H9 (cell line): ENCODE results near the gene CTNNA1. TPM values are rescaled to one million over a fixed set of nuclear protein-coding genes. Genes with fewer than 3 reads are reported as not detected.

Experiments used
- DNase-seq: peaks from one replicate; pipeline ENCODE4 v3.0.0-alpha.2; 2017
- H2AFZ ChIP-seq: one replicate; pipeline ENCODE4 v1.6.1; 2013; ENCODE audit warnings: mild to moderate bottlenecking, low read length, control low read depth, moderate library complexity
- H2AK5ac ChIP-seq: 2 replicates; pipeline ENCODE4 v1.6.1; 2013; ENCODE audit warnings: low read length, control low read depth, mixed read lengths; ENCODE audit not compliant: insufficient read length
- H2BK120ac ChIP-seq: one replicate; pipeline ENCODE4 v1.6.1; 2013; ENCODE audit warnings: low read depth, mild to moderate bottlenecking, low read length, control low read depth, inconsistent platforms; ENCODE audit not compliant: poor library complexity, severe bottlenecking
- H2BK12ac ChIP-seq: 2 replicates; pipeline ENCODE4 v1.6.1; 2013; ENCODE audit warnings: low read length, control low read depth, mixed read lengths, low read depth; ENCODE audit not compliant: insufficient read length
- H2BK15ac ChIP-seq: 2 replicates; pipeline ENCODE4 v1.6.1; 2013; ENCODE audit warnings: low read depth, low read length, control low read depth
- H2BK20ac ChIP-seq: one replicate; pipeline ENCODE4 v1.6.1; 2013; ENCODE audit warnings: low read depth, mild to moderate bottlenecking, low read length, control low read depth, inconsistent platforms; ENCODE audit not compliant: poor library complexity, severe bottlenecking
- H2BK5ac ChIP-seq: 2 replicates; pipeline ENCODE4 v1.6.1; 2013; ENCODE audit warnings: low read length, control low read depth, mixed read lengths; ENCODE audit not compliant: insufficient read length
- H3K14ac ChIP-seq: 2 replicates; pipeline ENCODE4 v1.6.1; 2013; ENCODE audit warnings: low read length, control low read depth; ENCODE audit not compliant: insufficient read depth
- H3K18ac ChIP-seq: 2 replicates; pipeline ENCODE4 v1.6.1; 2013; ENCODE audit warnings: low read depth, mild to moderate bottlenecking, mixed read lengths, low read length, control low read depth; ENCODE audit not compliant: insufficient read length
- H3K23ac ChIP-seq: 2 replicates; pipeline ENCODE4 v1.6.1; 2013; ENCODE audit warnings: low read length, control low read depth, mixed read lengths, low read depth; ENCODE audit not compliant: insufficient read length
- H3K23me2 ChIP-seq: 2 replicates; pipeline ENCODE4 v1.6.1; 2013; ENCODE audit warnings: low read depth, mild to moderate bottlenecking, mixed read lengths, low read length, control low read depth; ENCODE audit not compliant: insufficient read length, poor library complexity, severe bottlenecking
- H3K27ac ChIP-seq: 2 replicates; pipeline ENCODE4 v1.5.1; 2013; ENCODE audit warnings: low read length, control low read depth, mixed read lengths, low read depth; ENCODE audit not compliant: insufficient read length
- H3K27me3 ChIP-seq: 2 replicates; pipeline ENCODE4 v1.6.1; 2013; ENCODE audit warnings: low read length, control low read depth, inconsistent platforms; ENCODE audit not compliant: insufficient read depth
- H3K4ac ChIP-seq: 2 replicates; pipeline ENCODE4 v1.6.1; 2013; ENCODE audit warnings: low read depth, mild to moderate bottlenecking, control low read depth, inconsistent platforms, low read length, moderate library complexity
- H3K4me1 ChIP-seq: 2 replicates; pipeline ENCODE4 v1.6.1; 2013; ENCODE audit warnings: low read length, control low read depth, inconsistent platforms; ENCODE audit not compliant: insufficient read depth
- H3K4me2 ChIP-seq: 2 replicates; pipeline ENCODE4 v1.6.1; 2013; ENCODE audit warnings: low read length, control low read depth, mixed read lengths; ENCODE audit not compliant: insufficient read length, insufficient read depth
- H3K56ac ChIP-seq: 2 replicates; pipeline ENCODE4 v1.6.1; 2013; ENCODE audit warnings: low read depth, mild to moderate bottlenecking, mixed read lengths, low read length, control low read depth; ENCODE audit not compliant: insufficient read length
- H3K79me1 ChIP-seq: 2 replicates; pipeline ENCODE4 v1.6.1; 2013; ENCODE audit warnings: low read depth, mild to moderate bottlenecking, moderate library complexity, low read length, control low read depth, inconsistent platforms; ENCODE audit not compliant: insufficient read depth, poor library complexity, severe bottlenecking
- H3K79me2 ChIP-seq: 2 replicates; pipeline ENCODE4 v1.6.1; 2013; ENCODE audit warnings: low read length, control low read depth, inconsistent platforms; ENCODE audit not compliant: insufficient read depth
- H3K9ac ChIP-seq: 2 replicates; pipeline ENCODE4 v1.6.1; 2013; ENCODE audit warnings: low read length, control low read depth, mixed read lengths; ENCODE audit not compliant: insufficient read length; ENCODE audit errors: extremely low read depth
- H3K9me3 ChIP-seq: one replicate; pipeline ENCODE4 v1.6.1; 2013; ENCODE audit warnings: low read depth, low read length, inconsistent platforms; ENCODE audit not compliant: control insufficient read depth
- H3T11ph ChIP-seq: one replicate; pipeline ENCODE4 v1.6.1; 2013; ENCODE audit warnings: mild to moderate bottlenecking, low read length, control low read depth, inconsistent platforms
- H4K20me1 ChIP-seq: one replicate; pipeline ENCODE4 v1.6.1; 2013; ENCODE audit not compliant: control insufficient read depth, insufficient read length, insufficient read depth
- H4K5ac ChIP-seq: 2 replicates; pipeline ENCODE4 v1.6.1; 2013; ENCODE audit warnings: low read depth, mild to moderate bottlenecking, mixed read lengths, low read length, control low read depth; ENCODE audit not compliant: insufficient read length
- H4K8ac ChIP-seq: replicated peaks from 2 replicates; pipeline ENCODE4 v1.6.1; 2013; ENCODE audit warnings: low read length, control low read depth, mixed read lengths, low read depth; ENCODE audit not compliant: insufficient read length
- H4K91ac ChIP-seq: 2 replicates; pipeline ENCODE4 v1.6.1; 2013; ENCODE audit warnings: low read depth, mild to moderate bottlenecking, moderate library complexity, mixed read lengths, low read length, control low read depth; ENCODE audit not compliant: insufficient read length
- H3K27ac Mint-ChIP-seq, 3 experiments: 2 replicates in 2 of 3; 3 replicates in 1 of 3; pipeline ENCODE4 v1.8.0; 2020 to 2021; ENCODE audit warnings: mixed read lengths in 3 of 3, mild to moderate bottlenecking in 1 of 3, moderate library complexity in 1 of 3
- H3K27me3 Mint-ChIP-seq: 2 replicates; pipeline ENCODE4 v1.8.0; 2021; ENCODE audit warnings: low read depth, mild to moderate bottlenecking, moderate library complexity, mixed read lengths
- H3K36me3 Mint-ChIP-seq, 3 experiments: 2 replicates in 2 of 3; 3 replicates in 1 of 3; pipeline ENCODE4 v1.8.0; 2020 to 2021; ENCODE audit warnings: low read depth in 3 of 3, mixed read lengths in 3 of 3; ENCODE audit not compliant: insufficient read depth in 1 of 3
- H3K4me1 Mint-ChIP-seq, 2 experiments: 2 replicates each; pipeline ENCODE4 v1.8.0; 2020; ENCODE audit warnings: mixed read lengths in 2 of 2
- H3K4me3 Mint-ChIP-seq, 2 experiments: 2 replicates in 1 of 2; 3 replicates in 1 of 2; pipeline ENCODE4 v1.8.0; 2020 to 2021; ENCODE audit warnings: mild to moderate bottlenecking in 2 of 2, mixed read lengths in 2 of 2, moderate library complexity in 1 of 2
- H3K9me3 Mint-ChIP-seq, 2 experiments: 2 replicates in 1 of 2; 3 replicates in 1 of 2; pipeline ENCODE4 v1.8.0; 2020; ENCODE audit warnings: mild to moderate bottlenecking in 2 of 2, mixed read lengths in 2 of 2, moderate library complexity in 1 of 2
- CTCF ChIP-seq: fragments of 200-600 bp; sonication (generic); conservative IDR thresholded peaks from 3 replicates; pipeline ENCODE4 v1.8.0; 2021; ENCODE audit warnings: antibody characterized with exemption, mild to moderate bottlenecking
- WGBS: extraction: QIAGEN DNeasy Blood & Tissue Kit; methylation state at CpG from one replicate; pipeline ENCODE4 v1.1.7; 2013; ENCODE audit warnings: missing lambda C conversion rate, low lambda C conversion rate, mixed read lengths; ENCODE audit not compliant: insufficient read length; ENCODE audit errors: extremely low coverage; 5-methylcytosine and 5-hydroxymethylcytosine counted together
- total RNA-seq: library from RNA; stranded (reverse); gene quantifications from 2 replicates; pipeline ENCODE4 v1.2.1, GENCODE V29; 2021

CTNNA1 gene
- total RNA-seq, 1 experiment from 2014 or later: 354 TPM

GRCh38 chr5:138938526-138938925 is 185.3 kb downstream of the CTNNA1 start:
- no peak overlapping the region for H2BK120ac ChIP-seq
- Mint-ChIP-seq H3K27ac (no peak overlapping the region; a peak in 1 of 7 replicates), H3K36me3 (peaks cover 14 to 28% (median 16%) of the 10 kb centered on the region in 3 experiments; a peak in 6 of 7 replicates), H3K9me3 (no peaks in the 10 kb centered on the region), H3K4me3 (no peak overlapping the region; a peak in 1 of 5 replicates), H3K4me1 (peaks cover 35 to 41% of the 10 kb centered on the region in 2 experiments), H3K27me3 (peaks cover 2% of the 10 kb centered on the region; the same call in 1 of the 2 replicates)
- no peak overlapping the region for H3T11ph ChIP-seq
- WGBS: no CpG with 5 or more reads among the region's 5 CpGs
- H2AFZ ChIP-seq: no peak overlapping the region
- H3K79me2 ChIP-seq: no peaks in the 10 kb centered on the region
- no peaks in the 10 kb centered on the region for H4K20me1 ChIP-seq
- no peak overlapping the region for H2BK5ac ChIP-seq
- no peak overlapping the region for H3K27ac ChIP-seq
- H3K4me2 ChIP-seq: no peak overlapping the region
- no peak overlapping the region for H2BK12ac ChIP-seq
- H3K27me3 ChIP-seq: no peaks in the 10 kb centered on the region
- H2BK15ac ChIP-seq: no peak overlapping the region
- DNase-seq: no peak
- H4K91ac ChIP-seq: no peak overlapping the region
- no peak overlapping the region for H3K56ac ChIP-seq
- no peak overlapping the region for H3K14ac ChIP-seq
- no peak for TF ChIP-seq CTCF
- H3K9me3 ChIP-seq: no peaks in the 10 kb centered on the region
- no peaks in the 10 kb centered on the region; the same call in 1 of the 2 replicates for H3K4me1 ChIP-seq
- H4K8ac ChIP-seq: no peak overlapping the region
- no peak overlapping the region for H4K5ac ChIP-seq
- no peaks in the 10 kb centered on the region for H3K23me2 ChIP-seq
- no peak overlapping the region for H3K23ac ChIP-seq
- H3K79me1 ChIP-seq: no peaks in the 10 kb centered on the region
- H3K4ac ChIP-seq: no peak overlapping the region
- no peak overlapping the region for H2BK20ac ChIP-seq
- H3K9ac ChIP-seq: no peak overlapping the region
- H3K18ac ChIP-seq: no peak overlapping the region
- no peak overlapping the region for H2AK5ac ChIP-seq
